LNCaP clone FGC (cell line): ENCODE results near the gene TRIM37.

Experiments used
- DNase-seq: peaks from one replicate; pipeline ENCODE4 v3.0.0-alpha.2; 2011; ENCODE audit warnings: low read depth
- H3K4me3 ChIP-seq: 2 replicates; pipeline ENCODE4 v1.5.1; 2011; ENCODE audit warnings: mild to moderate bottlenecking, low read depth, low read length, control low read depth
- TF ChIP-seq, protein P1 (sequence below): IDR thresholded peaks from 2 replicates; pipeline ENCODE4 v1.5.1; 2012; ENCODE audit warnings: mild to moderate bottlenecking; ENCODE audit not compliant: control insufficient read depth, insufficient read depth; ENCODE audit errors: extremely low read depth

Gene TRIM37, protein sequence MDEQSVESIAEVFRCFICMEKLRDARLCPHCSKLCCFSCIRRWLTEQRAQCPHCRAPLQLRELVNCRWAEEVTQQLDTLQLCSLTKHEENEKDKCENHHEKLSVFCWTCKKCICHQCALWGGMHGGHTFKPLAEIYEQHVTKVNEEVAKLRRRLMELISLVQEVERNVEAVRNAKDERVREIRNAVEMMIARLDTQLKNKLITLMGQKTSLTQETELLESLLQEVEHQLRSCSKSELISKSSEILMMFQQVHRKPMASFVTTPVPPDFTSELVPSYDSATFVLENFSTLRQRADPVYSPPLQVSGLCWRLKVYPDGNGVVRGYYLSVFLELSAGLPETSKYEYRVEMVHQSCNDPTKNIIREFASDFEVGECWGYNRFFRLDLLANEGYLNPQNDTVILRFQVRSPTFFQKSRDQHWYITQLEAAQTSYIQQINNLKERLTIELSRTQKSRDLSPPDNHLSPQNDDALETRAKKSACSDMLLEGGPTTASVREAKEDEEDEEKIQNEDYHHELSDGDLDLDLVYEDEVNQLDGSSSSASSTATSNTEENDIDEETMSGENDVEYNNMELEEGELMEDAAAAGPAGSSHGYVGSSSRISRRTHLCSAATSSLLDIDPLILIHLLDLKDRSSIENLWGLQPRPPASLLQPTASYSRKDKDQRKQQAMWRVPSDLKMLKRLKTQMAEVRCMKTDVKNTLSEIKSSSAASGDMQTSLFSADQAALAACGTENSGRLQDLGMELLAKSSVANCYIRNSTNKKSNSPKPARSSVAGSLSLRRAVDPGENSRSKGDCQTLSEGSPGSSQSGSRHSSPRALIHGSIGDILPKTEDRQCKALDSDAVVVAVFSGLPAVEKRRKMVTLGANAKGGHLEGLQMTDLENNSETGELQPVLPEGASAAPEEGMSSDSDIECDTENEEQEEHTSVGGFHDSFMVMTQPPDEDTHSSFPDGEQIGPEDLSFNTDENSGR

DNA sequence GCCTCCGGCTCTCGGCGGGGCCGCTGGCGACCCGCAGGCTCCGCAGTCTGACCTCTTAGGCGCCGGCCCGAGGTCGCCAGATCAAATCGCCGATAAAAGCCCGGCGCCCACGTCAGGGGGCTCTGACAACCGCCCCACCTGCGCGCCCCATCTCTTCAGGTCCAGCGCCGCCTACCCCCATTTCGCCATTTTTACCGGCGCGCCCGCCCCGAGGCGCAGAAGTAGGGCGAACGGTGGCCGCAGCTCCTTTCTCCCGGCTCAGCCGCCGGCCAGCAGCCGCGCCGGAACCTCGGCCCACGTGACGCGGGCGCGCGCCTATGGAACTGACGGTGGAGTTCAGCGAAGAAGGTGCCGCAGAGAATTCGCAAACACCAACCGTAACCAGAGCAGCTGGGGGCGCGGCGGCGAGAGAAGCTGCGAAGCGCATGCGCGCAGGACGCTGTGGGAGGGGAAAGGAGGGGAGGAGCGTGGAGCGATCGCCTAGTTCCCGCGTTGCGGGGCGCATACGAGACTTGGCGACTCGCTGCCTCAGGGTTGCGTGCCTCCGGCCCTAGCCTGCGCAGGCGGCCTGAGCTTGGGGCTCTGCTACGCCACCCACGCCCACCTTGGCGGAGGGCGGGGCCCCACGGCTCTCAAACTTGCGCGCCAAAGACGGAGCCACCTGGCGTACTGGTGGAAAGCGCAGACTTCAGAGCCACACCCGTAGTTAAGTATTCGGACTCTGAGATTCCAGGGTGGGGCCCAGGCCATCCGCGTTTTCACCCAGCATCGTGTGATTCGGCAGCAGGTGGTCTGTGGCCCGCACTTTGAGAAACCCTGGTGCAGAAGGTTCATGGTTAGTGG is at the start of gene TRIM37:
Gene TRIM37 (minus strand): TSS at position 418 of the 843 bp plus-strand sequence. CDS start 419 bp downstream, outside the sequence.
- H3K4me3 ChIP-seq: peak within 1 kb of the TSS; percentile 68
- TF ChIP-seq, protein P1, sequence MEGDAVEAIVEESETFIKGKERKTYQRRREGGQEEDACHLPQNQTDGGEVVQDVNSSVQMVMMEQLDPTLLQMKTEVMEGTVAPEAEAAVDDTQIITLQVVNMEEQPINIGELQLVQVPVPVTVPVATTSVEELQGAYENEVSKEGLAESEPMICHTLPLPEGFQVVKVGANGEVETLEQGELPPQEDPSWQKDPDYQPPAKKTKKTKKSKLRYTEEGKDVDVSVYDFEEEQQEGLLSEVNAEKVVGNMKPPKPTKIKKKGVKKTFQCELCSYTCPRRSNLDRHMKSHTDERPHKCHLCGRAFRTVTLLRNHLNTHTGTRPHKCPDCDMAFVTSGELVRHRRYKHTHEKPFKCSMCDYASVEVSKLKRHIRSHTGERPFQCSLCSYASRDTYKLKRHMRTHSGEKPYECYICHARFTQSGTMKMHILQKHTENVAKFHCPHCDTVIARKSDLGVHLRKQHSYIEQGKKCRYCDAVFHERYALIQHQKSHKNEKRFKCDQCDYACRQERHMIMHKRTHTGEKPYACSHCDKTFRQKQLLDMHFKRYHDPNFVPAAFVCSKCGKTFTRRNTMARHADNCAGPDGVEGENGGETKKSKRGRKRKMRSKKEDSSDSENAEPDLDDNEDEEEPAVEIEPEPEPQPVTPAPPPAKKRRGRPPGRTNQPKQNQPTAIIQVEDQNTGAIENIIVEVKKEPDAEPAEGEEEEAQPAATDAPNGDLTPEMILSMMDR: 0 out of 2 replicates have a peak, but pooled peaks have one; percentile 1
- DNase-seq: peak; percentile 97

DNA sequence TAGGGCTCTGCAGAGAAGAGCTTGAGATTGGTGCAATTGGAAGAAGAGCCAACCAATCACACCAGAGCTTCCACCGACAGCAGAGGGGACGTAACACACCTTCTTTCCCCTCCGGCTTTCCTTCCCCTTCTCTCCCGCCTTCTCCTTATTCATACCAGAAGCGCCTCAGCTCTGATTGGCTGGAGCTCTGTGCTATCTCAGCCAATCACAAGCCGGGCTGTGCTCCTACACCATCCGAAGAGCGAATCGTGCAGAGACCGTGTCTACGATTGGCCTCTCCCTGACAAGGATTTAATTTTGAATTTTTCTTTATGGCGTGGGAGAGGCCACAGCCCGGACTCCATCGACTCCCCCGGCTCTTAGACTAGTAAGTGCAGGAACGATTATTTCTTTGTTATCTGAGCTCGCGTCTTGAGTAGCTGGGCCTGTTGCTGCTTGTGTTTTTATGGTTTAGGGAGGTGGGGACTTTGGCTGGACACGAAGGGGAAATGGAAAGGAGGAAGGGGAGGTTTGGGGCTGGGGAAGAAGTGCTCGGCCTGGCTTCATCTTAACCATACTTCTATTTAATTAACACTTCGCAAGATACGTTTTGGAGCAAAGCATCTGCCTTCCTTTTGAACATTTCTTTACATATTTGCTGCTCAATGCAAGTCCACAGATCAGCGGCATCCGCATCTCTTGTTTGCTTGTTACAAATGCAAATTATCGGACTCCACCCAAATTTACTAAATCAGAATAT is 48.9 kb upstream of the TRIM37 start, which contains the start of gene PRR11:
Gene PRR11 (plus strand): TSS at position 308 of the 739 bp plus-strand sequence. CDS start 14,007 bp downstream, outside the sequence.
- TF ChIP-seq, protein P1: no peak
- peak within 1 kb of the TSS; percentile 80 for H3K4me3 ChIP-seq
- DNase-seq: peak; percentile 100

DNA sequence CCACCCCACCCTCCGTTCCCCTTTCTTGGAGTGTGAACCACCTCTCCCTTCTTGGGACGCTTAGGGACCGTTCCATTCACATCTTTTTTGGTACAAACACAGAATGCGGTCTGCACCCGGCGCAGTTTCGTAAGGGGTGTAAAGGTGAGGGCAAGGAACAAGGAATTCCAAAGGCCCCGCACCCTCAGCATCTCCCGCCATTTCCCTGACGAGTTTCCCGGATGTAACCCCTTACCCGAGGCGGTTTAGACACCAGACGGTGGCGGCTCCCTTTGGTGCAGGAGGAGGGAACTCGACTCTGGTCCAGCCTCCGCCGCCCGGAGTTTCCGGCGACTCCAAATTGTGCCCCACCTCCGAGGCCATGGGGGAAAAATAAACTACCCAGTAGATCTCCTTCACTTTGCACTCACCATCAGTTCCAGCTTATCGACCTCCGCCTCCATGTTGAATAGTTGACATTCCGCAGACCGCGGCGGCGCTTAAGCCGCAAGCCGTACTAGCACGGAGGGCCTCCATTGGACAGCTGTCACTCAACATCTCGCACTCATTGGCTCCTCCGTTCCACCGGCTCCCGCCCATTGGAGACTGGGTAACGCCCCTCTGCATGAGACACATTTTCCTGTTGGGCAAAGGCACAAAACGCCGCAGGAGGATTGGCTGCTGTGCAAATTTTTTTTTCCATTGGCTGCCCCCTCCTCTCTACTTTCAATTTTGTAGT is 48.2 kb upstream of the TRIM37 start, which contains the start of gene SKA2:
Gene SKA2 (minus strand): TSS at position 466 of the 718 bp plus-strand sequence. CDS start 23 bp downstream, at position 443.
- no peak for DNase-seq
- H3K4me3 ChIP-seq: peak within 1 kb of the TSS; percentile 80
- TF ChIP-seq, protein P1: no peak

DNA sequence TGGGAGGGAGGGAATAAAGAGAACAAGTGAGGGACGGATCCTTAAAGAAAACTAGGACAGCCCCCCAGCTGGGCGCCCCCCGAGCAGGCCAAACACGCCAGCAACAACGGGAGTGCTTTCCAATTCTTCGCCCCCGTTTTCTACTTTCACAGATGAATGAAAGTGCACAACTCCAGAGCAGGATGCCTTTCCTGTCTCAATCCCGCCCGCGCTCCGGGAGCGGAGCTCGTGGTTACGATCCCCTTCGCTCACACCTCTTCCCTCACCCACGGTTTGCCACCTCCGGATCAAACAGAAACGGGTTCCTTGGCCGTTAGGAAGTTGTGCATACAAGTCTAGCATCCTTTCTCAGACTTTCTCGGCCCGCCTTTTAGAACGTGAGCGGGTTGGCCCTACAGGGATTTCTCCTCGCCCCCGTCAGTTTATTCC is 47.6 kb upstream of the TRIM37 start:
- peak overlapping the region; percentile 80 for H3K4me3 ChIP-seq
- DNase-seq: no peak
- TF ChIP-seq, protein P1: no peak

DNA sequence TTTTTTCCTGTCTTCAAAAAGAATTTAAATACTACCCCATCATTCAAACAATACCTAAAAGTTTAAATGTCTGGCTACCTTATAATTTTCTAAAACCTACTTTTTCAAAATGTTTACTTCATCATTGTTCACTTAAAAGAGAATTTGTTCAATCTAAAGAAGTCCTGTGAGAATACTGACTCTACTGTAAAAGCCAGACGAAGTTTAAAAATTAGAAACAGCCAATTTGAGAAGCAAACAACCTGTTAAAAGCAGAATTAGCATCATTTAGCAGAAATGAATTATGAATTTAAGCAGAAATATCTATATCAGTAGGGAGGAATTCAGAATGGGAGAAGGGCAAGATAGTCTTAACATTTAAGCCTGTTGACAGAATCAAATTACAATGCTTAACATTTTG is 46.2 kb upstream of the TRIM37 start:
- no peak overlapping the region for H3K4me3 ChIP-seq
- no peak for DNase-seq
- TF ChIP-seq, protein P1: no peak
